Measurements from ENCODE around the gene HAGHL. TPM values are rescaled to one million over a fixed set of nuclear protein-coding genes. Genes with fewer than 3 reads are reported as not detected.

HAGHL gene
- polyA plus RNA-seq, 2 of the 4 experiments (the other 2 are of a cell fraction), result 4.4 to 22.0 TPM

- H3K9me3 ChIP-seq, result no peaks in the 10 kb centered on the region
- H3K4me2 ChIP-seq, result peak within 1 kb of the TSS; percentile 68
- peaks cover 35% of the 10 kb centered on the region for H3K4me1 ChIP-seq
- peak in 1 of 2 experiments; percentile 71 for DNase-seq (ENCODE audit: low read depth in 1 of 2, low spot score in 1 of 2)
- FAIRE-seq, result no peak
- CTCF ChIA-PET, result interaction anchor here (0.8 to 15.8 kb wide), 13 partner anchors 10 to 433 kb away, joined by 3 to 105 read pairs (median 4); partner anchors contain the start of genes CHTF18, CIAO3 and RPUSD1
- TF ChIP-seq NR3C1 (IDR thresholded peaks at IDR 0.05), result no peak
- TF ChIP-seq FOSL2 (IDR thresholded peaks at IDR 0.05), result no peak
- peak; percentile 16; the same call in 1 of the 2 replicates for TF ChIP-seq FOSL2 (CRISPR knock-in tag; IDR thresholded peaks at IDR 0.05)
- TF ChIP-seq, protein P1, sequence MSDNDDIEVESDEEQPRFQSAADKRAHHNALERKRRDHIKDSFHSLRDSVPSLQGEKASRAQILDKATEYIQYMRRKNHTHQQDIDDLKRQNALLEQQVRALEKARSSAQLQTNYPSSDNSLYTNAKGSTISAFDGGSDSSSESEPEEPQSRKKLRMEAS (IDR thresholded peaks at IDR 0.05), result peak; percentile 24; the same call in 1 of the 2 replicates
- no peak within 1 kb of the TSS for H3K4me3 ChIP-seq
- peak; percentile 22 to 62; a peak in 3 of 6 replicates for ATAC-seq
- peak within 1 kb of the TSS; percentile 66 to 79; a peak in 5 of 6 replicates for H3K27ac ChIP-seq
- POLR2A ChIA-PET, result no interaction called here
- WGBS (ENCODE audit: missing lambda C conversion rate), result 55% methylated on average over 29 of the region's 37 CpGs
These were observed 33.8 kb downstream of the HAGHL start, which contains the start of gene MSLN for GRCh38 chr16:760545-761343. Gene MSLN (plus strand): TSS chr16:760734. CDS start chr16:762681, 1,947 bp downstream.

- H3K27ac ChIP-seq, result peak overlapping the region; percentile 16 to 79; a peak in 4 of 6 replicates
- ATAC-seq, result peak in 1 of 2 experiments; percentile 9; a peak in 2 of 6 replicates
- H3K4me1 ChIP-seq, result peaks cover 35% of the 10 kb centered on the region
- no peak for TF ChIP-seq CHD4 (IDR thresholded peaks at IDR 0.05; ENCODE audit: borderline replicate concordance)
- TF ChIP-seq HMGXB4 (CRISPR knock-in tag; IDR thresholded peaks at IDR 0.05; ENCODE audit: borderline replicate concordance), result no peak
- TF ChIP-seq EP300 (IDR thresholded peaks at IDR 0.05), result no peak
- no peak for TF ChIP-seq SREBF2 (IDR thresholded peaks at IDR 0.05)
- no peak for TF ChIP-seq SMC3 (IDR thresholded peaks at IDR 0.05)
- no peak for TF ChIP-seq CTCF (IDR thresholded peaks at IDR 0.05)
- TF ChIP-seq ESRRA (IDR thresholded peaks at IDR 0.05; ENCODE audit: borderline replicate concordance, low read length), result no peak
- TF ChIP-seq, protein P2, sequence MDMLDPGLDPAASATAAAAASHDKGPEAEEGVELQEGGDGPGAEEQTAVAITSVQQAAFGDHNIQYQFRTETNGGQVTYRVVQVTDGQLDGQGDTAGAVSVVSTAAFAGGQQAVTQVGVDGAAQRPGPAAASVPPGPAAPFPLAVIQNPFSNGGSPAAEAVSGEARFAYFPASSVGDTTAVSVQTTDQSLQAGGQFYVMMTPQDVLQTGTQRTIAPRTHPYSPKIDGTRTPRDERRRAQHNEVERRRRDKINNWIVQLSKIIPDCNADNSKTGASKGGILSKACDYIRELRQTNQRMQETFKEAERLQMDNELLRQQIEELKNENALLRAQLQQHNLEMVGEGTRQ (IDR thresholded peaks at IDR 0.05), result no peak
- POLR2A ChIA-PET, result no interaction called here
- no peak for FAIRE-seq
- 86% methylated on average over 6 of the region's 22 CpGs for WGBS (ENCODE audit: missing lambda C conversion rate)
- H3K4me3 ChIP-seq, result no peak overlapping the region
- DNase-seq (ENCODE audit: low read depth in 1 of 2, low spot score in 1 of 2), result no peak
- CTCF ChIA-PET, result interaction anchor here (0.8 to 15.8 kb wide), 11 partner anchors 10 to 116 kb away, joined by 3 to 105 read pairs (median 3); partner anchors contain the start of genes CHTF18, CIAO3, METRN and RPUSD1
- no peaks in the 10 kb centered on the region for H3K9me3 ChIP-seq
- peak overlapping the region; percentile 68 for H3K4me2 ChIP-seq
These were observed 35.0 kb downstream of the HAGHL start for GRCh38 chr16:761625-762513.

DNA sequence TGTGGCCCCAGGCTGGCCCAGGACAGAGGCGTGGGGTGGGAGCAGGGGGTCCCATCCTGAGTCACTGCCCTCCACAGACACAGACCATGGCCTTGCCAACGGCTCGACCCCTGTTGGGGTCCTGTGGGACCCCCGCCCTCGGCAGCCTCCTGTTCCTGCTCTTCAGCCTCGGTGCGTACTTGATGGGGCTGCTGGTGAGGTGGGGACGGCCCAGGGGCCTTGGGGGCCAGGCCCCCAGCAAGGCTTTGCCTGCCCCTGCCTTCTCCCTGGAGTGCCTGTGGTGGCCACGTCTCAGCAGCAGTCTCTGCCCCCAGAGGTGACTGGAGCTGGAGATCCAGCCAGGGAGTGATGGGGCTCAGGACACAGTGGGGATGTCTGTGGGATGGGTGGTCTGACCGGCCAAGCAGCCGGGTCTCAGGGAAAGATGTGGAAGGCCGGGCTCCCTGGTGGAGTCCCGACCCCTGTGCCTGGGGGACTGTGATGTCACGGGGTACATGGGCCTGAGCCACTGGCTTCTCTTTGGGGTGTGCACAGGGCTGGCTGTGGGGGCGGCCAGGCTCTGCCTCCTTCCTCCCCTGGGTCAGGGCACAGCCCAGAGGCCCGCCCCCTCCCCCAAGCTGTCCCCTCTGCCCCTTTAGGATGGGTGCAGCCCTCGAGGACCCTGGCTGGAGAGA lies 35.8 kb downstream of the HAGHL start:
- no peak for FAIRE-seq

More for the DNA sequence above, 35.8 kb downstream of the HAGHL start:
- ChIA-PET POLR2A (no interaction called here), CTCF (interaction anchor here (1.0 to 15.8 kb wide), 5 partner anchors 13 to 47 kb away, joined by 3 to 105 read pairs (median 5); partner anchors contain the start of genes CHTF18, METRN and RPUSD1)
- WGBS (ENCODE audit: missing lambda C conversion rate), result 75% methylated on average over 13 of the region's 17 CpGs
- DNase-seq (ENCODE audit: low read depth in 1 of 2, low spot score in 1 of 2) (no peak), ATAC-seq (peak; percentile 6 to 8; a peak in 2 of 6 replicates)
- no peak overlapping the region for H3K4me2 ChIP-seq
- H3K4me3 ChIP-seq, result no peak overlapping the region
- peaks cover 35% of the 10 kb centered on the region for H3K4me1 ChIP-seq
- TF ChIP-seq RNF2 (IDR thresholded peaks at IDR 0.05; ENCODE audit: borderline replicate concordance, low read depth) (no peak), ZC3H11A (IDR thresholded peaks at IDR 0.05) (no peak), NFE2L2 (conservative IDR thresholded peaks at IDR 0.05; ENCODE audit: low read length) (no peak), JUN (IDR thresholded peaks at IDR 0.05) (no peak), EHF (CRISPR knock-in tag; IDR thresholded peaks at IDR 0.05) (no peak), ZSCAN20 (CRISPR knock-in tag; IDR thresholded peaks at IDR 0.05) (no peak), KDM1A (IDR thresholded peaks at IDR 0.05; ENCODE audit: low read depth) (no peak), HMGXB4 (CRISPR knock-in tag; IDR thresholded peaks at IDR 0.05; ENCODE audit: borderline replicate concordance) (no peak), EHMT2 (IDR thresholded peaks at IDR 0.05; ENCODE audit: low read depth) (no peak)
- H3K9me3 ChIP-seq, result no peaks in the 10 kb centered on the region
- H3K27ac ChIP-seq, result peak overlapping the region in 1 of 2 experiments; percentile 79; a peak in 2 of 6 replicates
